Naive thymus-derived CD4-positive, alpha-beta T cell (primary cell): ENCODE measurements around the gene AR. TPM values are rescaled to one million over a fixed set of nuclear protein-coding genes. Genes with fewer than 3 reads are reported as not detected.
"Not testable (repeated sequence)": the region's sequence is repeated elsewhere in the genome, so short reads cannot be mapped to it uniquely, and the experiment has no call there.

Experiments
- ATAC-seq: fragments of 150-1000 bp; cut with Tn5 transposase; 2 replicates; pipeline ENCODE4 v1.10.0; 2021; ENCODE audit warnings: mild to moderate bottlenecking, moderate library complexity
- CTCF ChIA-PET: fragments of 350-600 bp; sonication (Branson Sonifier 250); formaldehyde crosslinking; loops from one replicate; lab custom pipeline; 2021; ENCODE audit warnings: antibody characterized with exemption; lab: Charles Lee
- POLR2A ChIA-PET: fragments of 350-600 bp; sonication (Branson Sonifier 250); formaldehyde crosslinking; loops from one replicate; lab custom pipeline; 2021; ENCODE audit warnings: antibody characterized with exemption, inconsistent platforms; lab: Charles Lee
- DNase-seq, 9 donors: peaks; one replicate each; pipeline versions ENCODE4 v3.0.0 to v3.0.0-alpha.2; 2020 to 2022; ENCODE audit warnings: mixed read lengths in 1 of 9
- H3K27ac ChIP-seq: one replicate; pipeline ENCODE4 v1.7.0; 2013; ENCODE audit warnings: mild to moderate bottlenecking, low read depth, low read length, moderate library complexity
- H3K27me3 ChIP-seq, 2 donors: one replicate each; pipeline ENCODE4 v1.7.0; 2013; ENCODE audit warnings: low read length in 2 of 2, mild to moderate bottlenecking in 2 of 2, moderate library complexity in 2 of 2; ENCODE audit not compliant: control insufficient read depth in 2 of 2, insufficient read depth in 2 of 2
- H3K36me3 ChIP-seq, 3 experiments: 1 replicate in 2 of 3; 2 replicates in 1 of 3; pipeline ENCODE4 v1.7.0; 2013; ENCODE audit warnings: low read length in 3 of 3, mild to moderate bottlenecking in 3 of 3, moderate library complexity in 1 of 3; ENCODE audit not compliant: insufficient read depth in 3 of 3, control insufficient read depth in 2 of 3
- H3K4me1 ChIP-seq, 2 donors: one replicate each; pipeline ENCODE4 v1.7.0; 2013; ENCODE audit warnings: low read length in 2 of 2, mild to moderate bottlenecking in 2 of 2, moderate library complexity in 1 of 2; ENCODE audit not compliant: control insufficient read depth in 2 of 2, insufficient read depth in 2 of 2
- H3K4me3 ChIP-seq: 2 replicates; pipeline ENCODE4 v1.7.0; 2013; ENCODE audit warnings: mild to moderate bottlenecking, low read length
- H3K9me3 ChIP-seq, 3 experiments: 1 replicate in 2 of 3; 2 replicates in 1 of 3; pipeline ENCODE4 v1.7.0; 2013; ENCODE audit warnings: low read length in 3 of 3; ENCODE audit not compliant: control insufficient read depth in 2 of 3
- H3K27ac Mint-ChIP-seq, 9 donors: one replicate each; pipeline ENCODE4 v1.8.0; 2020 to 2022; ENCODE audit warnings: mixed read lengths in 9 of 9, mild to moderate bottlenecking in 8 of 9, moderate library complexity in 5 of 9, inconsistent platforms in 2 of 9
- H3K27me3 Mint-ChIP-seq, 5 donors: one replicate each; pipeline ENCODE4 v1.8.0; 2021 to 2022; ENCODE audit warnings: mixed read lengths in 5 of 5, mild to moderate bottlenecking in 1 of 5
- H3K36me3 Mint-ChIP-seq, 5 donors: one replicate each; pipeline ENCODE4 v1.8.0; 2020 to 2022; ENCODE audit warnings: mixed read lengths in 5 of 5, mild to moderate bottlenecking in 3 of 5, inconsistent platforms in 1 of 5
- H3K4me1 Mint-ChIP-seq, 7 donors: one replicate each; pipeline ENCODE4 v1.8.0; 2020 to 2022; ENCODE audit warnings: mixed read lengths in 7 of 7, mild to moderate bottlenecking in 3 of 7, inconsistent platforms in 1 of 7
- H3K4me3 Mint-ChIP-seq, 10 donors: one replicate each; pipeline ENCODE4 v1.8.0; 2020 to 2022; ENCODE audit warnings: mild to moderate bottlenecking in 10 of 10, mixed read lengths in 10 of 10, moderate library complexity in 6 of 10, inconsistent platforms in 2 of 10
- H3K9me3 Mint-ChIP-seq, 11 donors: one replicate each; pipeline ENCODE4 v1.8.0; 2020 to 2022; ENCODE audit warnings: mixed read lengths in 11 of 11, mild to moderate bottlenecking in 4 of 11, inconsistent platforms in 1 of 11, moderate library complexity in 1 of 11
- intact Hi-C, 2 donors: fragments of 100-400 bp; cut with micrococcal nuclease; formaldehyde crosslinking; loops; one replicate each; pipeline ENCODE4 v1.15.1; 2023
- polyA plus RNA-seq, 2 donors: library from polyadenylated mRNA; unstranded; fragments of 300-500 nt; fragmentation: Illumina TruSeq; gene quantifications; one replicate each; pipeline ENCODE4 v1.2.3, GENCODE V29; 2021
- total RNA-seq, 6 experiments: library from RNA in 5 of 6; stranded (reverse) in 5 of 6; gene quantifications; 1 replicate in 5 of 6; 2 replicates in 1 of 6; pipeline ENCODE4 v1.2.3 and lab custom pipeline; 2021 to 2026

The AR gene
- total and polyA plus RNA-seq, 7 experiments from 2014 or later = 0.03 to 0.39 (median 0.15) TPM; not detected in 4

- no peaks in the 10 kb centered on the region for H3K36me3 ChIP-seq
- ChIA-PET CTCF (no interaction called here), POLR2A (no interaction called here)
- H3K4me1 ChIP-seq = no peaks in the 10 kb centered on the region
- no peaks in the 10 kb centered on the region for H3K27me3 ChIP-seq
- no peak for ATAC-seq
- H3K27ac ChIP-seq = no peak overlapping the region
- Mint-ChIP-seq H3K4me1 (no peaks in the 10 kb centered on the region), H3K27ac (no peak overlapping the region), H3K4me3 (no peak overlapping the region), H3K9me3 (peaks cover 0 to 2% (median 0%) of the 10 kb centered on the region in 11 donors), H3K36me3 (no peaks in the 10 kb centered on the region), H3K27me3 (no peaks in the 10 kb centered on the region)
- intact Hi-C loops = no loop called here
- no peaks in the 10 kb centered on the region for H3K9me3 ChIP-seq
- no peak overlapping the region for H3K4me3 ChIP-seq
- no peak for DNase-seq
Observed at GRCh38 chrX:67652543-67652942, 108.7 kb downstream of the AR start.

- H3K4me3 Mint-ChIP-seq = no peak overlapping the region
- Histone ChIP-seq H3K27me3 (no peaks in the 10 kb centered on the region), H3K4me3 (no peak overlapping the region), H3K4me1 (no peaks in the 10 kb centered on the region), H3K36me3 (no peaks in the 10 kb centered on the region), H3K27ac (no peak overlapping the region), H3K9me3 (no peaks in the 10 kb centered on the region)
- H3K4me1 Mint-ChIP-seq = no peaks in the 10 kb centered on the region
- ATAC-seq (no peak), DNase-seq (no peak)
- intact Hi-C loops = no loop called here
- POLR2A ChIA-PET = no interaction called here
- H3K27me3 Mint-ChIP-seq = no peaks in the 10 kb centered on the region
- peaks cover 0 to 8% (median 0%) of the 10 kb centered on the region in 11 donors for H3K9me3 Mint-ChIP-seq
- CTCF ChIA-PET = no interaction called here
- H3K36me3 Mint-ChIP-seq = no peaks in the 10 kb centered on the region
- no peak overlapping the region for H3K27ac Mint-ChIP-seq
Observed at GRCh38 chrX:67654301-67654700, 110.5 kb downstream of the AR start.

GRCh38 chrX:67665583-67665982 is 121.8 kb downstream of the AR start:
- Mint-ChIP-seq H3K36me3 (no peaks in the 10 kb centered on the region), H3K4me3 (no peak overlapping the region), H3K9me3 (peaks cover 0 to 23% (median 3%) of the 10 kb centered on the region in 11 donors), H3K4me1 (no peaks in the 10 kb centered on the region), H3K27me3 (no peaks in the 10 kb centered on the region), H3K27ac (no peak overlapping the region)
- POLR2A ChIA-PET = no interaction called here
- intact Hi-C loops = no loop called here
- ATAC-seq = no peak
- H3K9me3 ChIP-seq = no peaks in the 10 kb centered on the region
- CTCF ChIA-PET = no interaction called here
- H3K4me1 ChIP-seq = no peaks in the 10 kb centered on the region
- H3K36me3 ChIP-seq = no peaks in the 10 kb centered on the region
- H3K27ac ChIP-seq = no peak overlapping the region
- DNase-seq = no peak
- H3K27me3 ChIP-seq = no peaks in the 10 kb centered on the region
- H3K4me3 ChIP-seq = no peak overlapping the region

GRCh38 chrX:67670717-67671116 is 126.9 kb downstream of the AR start:
- H3K36me3 Mint-ChIP-seq, H3K4me3 ChIP-seq, H3K36me3 ChIP-seq, CTCF ChIA-PET, ATAC-seq, POLR2A ChIA-PET, H3K27me3 Mint-ChIP-seq, H3K27me3 ChIP-seq, H3K9me3 ChIP-seq, H3K27ac ChIP-seq, intact Hi-C loops, H3K27ac Mint-ChIP-seq, H3K4me3 Mint-ChIP-seq, H3K4me1 Mint-ChIP-seq, H3K4me1 ChIP-seq, DNase-seq: not testable (repeated sequence)
- H3K9me3 Mint-ChIP-seq = peaks cover 0 to 14% (median 2%) of the 10 kb centered on the region in 11 donors

- H3K9me3 ChIP-seq = no peaks in the 10 kb centered on the region
- Mint-ChIP-seq H3K36me3 (no peaks in the 10 kb centered on the region), H3K4me3 (no peak overlapping the region), H3K27me3 (peaks cover 0 to 7% (median 0%) of the 10 kb centered on the region in 5 donors), H3K9me3 (peaks cover 0 to 18% (median 0%) of the 10 kb centered on the region in 11 donors), H3K27ac (peak overlapping the region in 1 of 9 donors; percentile 38), H3K4me1 (no peaks in the 10 kb centered on the region)
- H3K27ac ChIP-seq = no peak overlapping the region
- H3K36me3 ChIP-seq = no peaks in the 10 kb centered on the region
- ATAC-seq = no peak
- no peaks in the 10 kb centered on the region for H3K27me3 ChIP-seq
- intact Hi-C loops = no loop called here
- POLR2A ChIA-PET = no interaction called here
- DNase-seq = no peak
- no peak overlapping the region for H3K4me3 ChIP-seq
- H3K4me1 ChIP-seq = no peaks in the 10 kb centered on the region
- CTCF ChIA-PET = no interaction called here
Observed at GRCh38 chrX:67673741-67674274, 130.0 kb downstream of the AR start.

- no peak overlapping the region for H3K27ac ChIP-seq
- H3K9me3 ChIP-seq = no peaks in the 10 kb centered on the region
- H3K27me3 Mint-ChIP-seq = peaks cover 0 to 7% (median 0%) of the 10 kb centered on the region in 5 donors
- DNase-seq = no peak
- intact Hi-C loops = no loop called here
- no peaks in the 10 kb centered on the region for H3K36me3 Mint-ChIP-seq
- H3K4me3 ChIP-seq = no peak overlapping the region
- H3K4me1 ChIP-seq = no peaks in the 10 kb centered on the region
- H3K27me3 ChIP-seq = no peaks in the 10 kb centered on the region
- no peaks in the 10 kb centered on the region for H3K4me1 Mint-ChIP-seq
- no peak for ATAC-seq
- POLR2A ChIA-PET = no interaction called here
- no peak overlapping the region for H3K27ac Mint-ChIP-seq
- CTCF ChIA-PET = no interaction called here
- no peak overlapping the region for H3K4me3 Mint-ChIP-seq
- no peaks in the 10 kb centered on the region for H3K36me3 ChIP-seq
- H3K9me3 Mint-ChIP-seq = peaks cover 0 to 18% (median 0%) of the 10 kb centered on the region in 11 donors
Observed at GRCh38 chrX:67674741-67675140, 130.9 kb downstream of the AR start.

GRCh38 chrX:67684136-67684535 is 140.3 kb downstream of the AR start:
- Mint-ChIP-seq H3K27ac (no peak overlapping the region), H3K36me3 (no peaks in the 10 kb centered on the region), H3K9me3 (peaks cover 0 to 16% (median 0%) of the 10 kb centered on the region in 11 donors), H3K4me1 (no peaks in the 10 kb centered on the region), H3K27me3 (no peaks in the 10 kb centered on the region), H3K4me3 (no peak overlapping the region)
- intact Hi-C loops = no loop called here
- H3K36me3 ChIP-seq = no peaks in the 10 kb centered on the region
- no peaks in the 10 kb centered on the region for H3K27me3 ChIP-seq
- H3K27ac ChIP-seq = no peak overlapping the region
- no peaks in the 10 kb centered on the region for H3K9me3 ChIP-seq
- DNase-seq (no peak), ATAC-seq (no peak)
- CTCF ChIA-PET = no interaction called here
- POLR2A ChIA-PET = no interaction called here
- no peak overlapping the region for H3K4me3 ChIP-seq
- H3K4me1 ChIP-seq = no peaks in the 10 kb centered on the region
